GM23338 (cell line): Measurements from ENCODE around the gene WBP1.

Experiments used
- CREB1 ChIP-seq: fragments of 250-450 bp; sonication (Bioruptor Pico); IDR thresholded peaks from 2 replicates; pipeline ENCODE4 v1.5.0; 2020; ENCODE audit warnings: low read depth, mild to moderate bottlenecking, moderate library complexity
- CTCF ChIP-seq, 2 experiments: fragments of 200-600 bp in 1 of 2; sonication (generic) in 1 of 2; conservative IDR thresholded peaks; 2 replicates each; pipeline versions ENCODE4 v1.5.1 to v1.6.1; 2016 to 2017; ENCODE audit warnings: antibody characterized with exemption in 2 of 2, low read depth in 2 of 2, mild to moderate bottlenecking in 2 of 2, moderate library complexity in 1 of 2
- ETS1 ChIP-seq: IDR thresholded peaks from 2 replicates; pipeline ENCODE4 v1.6.1; 2016; ENCODE audit warnings: antibody characterized with exemption
- EZH2 ChIP-seq: fragments of 200-600 bp; sonication (generic); IDR thresholded peaks from one replicate; pipeline ENCODE4 v1.8.0; 2017; ENCODE audit warnings: antibody characterized with exemption, mild to moderate bottlenecking, low read depth; ENCODE audit not compliant: unreplicated experiment
- EZH2phosphoT487 ChIP-seq: fragments of 200-600 bp; sonication (generic); IDR thresholded peaks from one replicate; pipeline ENCODE4 v1.8.1; 2018; ENCODE audit warnings: antibody characterized with exemption; ENCODE audit not compliant: unreplicated experiment
- POLR2AphosphoS5 ChIP-seq: IDR thresholded peaks from 2 replicates; pipeline ENCODE4 v1.6.1; 2016; ENCODE audit warnings: antibody characterized with exemption, low read depth
- REST ChIP-seq: IDR thresholded peaks from one replicate; pipeline ENCODE4 v1.6.1; 2018; ENCODE audit warnings: antibody characterized with exemption; ENCODE audit not compliant: unreplicated experiment
- ZNF462 ChIP-seq: fragments of 250-450 bp; sonication (Bioruptor Pico); IDR thresholded peaks from 2 replicates; pipeline ENCODE4 v1.5.0; 2020; ENCODE audit warnings: mild to moderate bottlenecking, moderate library complexity

GRCh38 chr2:74507145-74507925 is 49.1 kb downstream of the WBP1 start, which contains the start of gene PCGF1:
- TF ChIP-seq CTCF (conservative IDR thresholded peaks at IDR 0.05; ENCODE audit: low read depth in 2 of 2) (peak; percentile 37 to 77), REST (no peak), POLR2AphosphoS5 (peak; percentile 48), CREB1 (CRISPR knock-in tag) (0 out of 2 replicates have a peak, but pooled peaks have one; percentile 49), EZH2phosphoT487 (no peak), EZH2 (no peak), ZNF462 (CRISPR knock-in tag) (no peak), ETS1 (peak; percentile 49; the same call in 1 of the 2 replicates)
